Activated naive CD8-positive, alpha-beta T cell treated with anti-CD3 and anti-CD28 coated beads for 36 hours (primary cell): Measurements from ENCODE around the gene KANK2. TPM values are rescaled to one million over a fixed set of nuclear protein-coding genes. Genes with fewer than 3 reads are reported as not detected.
"Not testable (repeated sequence)": the region's sequence is repeated elsewhere in the genome, so short reads cannot be mapped to it uniquely, and the experiment has no call there.

ENCODE experiments used
- DNase-seq: peaks from one replicate; pipeline ENCODE4 v3.0.0; 2021
- H3K27ac Mint-ChIP-seq: one replicate; pipeline ENCODE4 v1.8.0; 2022; ENCODE audit warnings: mild to moderate bottlenecking, moderate library complexity, mixed read lengths
- H3K27me3 Mint-ChIP-seq: one replicate; pipeline ENCODE4 v1.8.0; 2022; ENCODE audit warnings: mild to moderate bottlenecking, mixed read lengths
- H3K36me3 Mint-ChIP-seq: one replicate; pipeline ENCODE4 v1.8.0; 2021; ENCODE audit warnings: mild to moderate bottlenecking, mixed read lengths
- H3K4me1 Mint-ChIP-seq: one replicate; pipeline ENCODE4 v1.8.0; 2021; ENCODE audit warnings: mixed read lengths
- H3K4me3 Mint-ChIP-seq: one replicate; pipeline ENCODE4 v1.8.0; 2022; ENCODE audit warnings: mild to moderate bottlenecking, moderate library complexity, mixed read lengths
- H3K9me3 Mint-ChIP-seq: one replicate; pipeline ENCODE4 v1.8.0; 2022; ENCODE audit warnings: mixed read lengths
- total RNA-seq, 2 experiments: library from RNA; stranded (reverse); gene quantifications; one replicate each; pipeline ENCODE4 v1.2.3, GENCODE V29; 2021

KANK2 gene
- total RNA-seq, 2 experiments from 2014 or later: 0.98 to 1.8 TPM

DNA sequence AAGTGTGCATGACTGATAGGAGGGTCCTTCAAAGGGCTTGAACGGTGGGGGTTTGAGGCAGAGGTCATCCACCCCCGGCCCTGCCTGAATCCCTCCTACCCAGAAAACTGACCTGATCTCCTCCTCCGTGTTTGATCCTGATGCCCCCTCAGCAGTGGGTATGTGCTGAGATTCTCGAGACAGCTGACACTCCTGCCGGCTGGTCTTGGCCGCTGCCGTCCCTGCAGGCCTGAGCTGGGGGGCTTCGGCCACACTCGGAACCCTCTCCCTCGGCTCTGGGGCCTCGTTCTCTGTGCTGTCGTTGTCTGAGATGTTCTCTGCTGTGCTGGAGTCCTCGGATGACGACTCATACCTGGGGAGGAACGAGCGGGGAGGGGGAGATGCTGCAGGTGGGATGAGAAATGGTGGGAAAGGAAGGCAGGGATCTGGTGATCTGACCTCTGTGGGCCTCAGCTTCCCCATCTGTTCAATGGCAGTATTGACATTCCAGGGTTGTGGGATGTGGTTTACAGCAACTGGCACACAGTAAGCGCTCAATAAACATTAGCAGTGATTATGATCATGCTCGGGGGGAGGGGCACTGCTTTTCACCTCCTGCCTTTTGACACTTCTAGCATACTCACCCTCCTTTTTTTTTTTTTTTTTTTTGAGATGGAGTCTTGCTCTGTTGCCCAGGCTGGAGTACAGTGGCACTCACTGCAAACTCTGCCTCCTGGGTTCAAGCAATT, 20.7 kb downstream of the KANK2 start:
- Mint-ChIP-seq H3K27me3 (peaks cover 7% of the 10 kb centered on the region), H3K4me3 (no peak overlapping the region), H3K36me3 (no peaks in the 10 kb centered on the region), H3K4me1 (peaks cover 6% of the 10 kb centered on the region), H3K9me3 (no peaks in the 10 kb centered on the region), H3K27ac (no peak overlapping the region)
- DNase-seq: no peak

DNA sequence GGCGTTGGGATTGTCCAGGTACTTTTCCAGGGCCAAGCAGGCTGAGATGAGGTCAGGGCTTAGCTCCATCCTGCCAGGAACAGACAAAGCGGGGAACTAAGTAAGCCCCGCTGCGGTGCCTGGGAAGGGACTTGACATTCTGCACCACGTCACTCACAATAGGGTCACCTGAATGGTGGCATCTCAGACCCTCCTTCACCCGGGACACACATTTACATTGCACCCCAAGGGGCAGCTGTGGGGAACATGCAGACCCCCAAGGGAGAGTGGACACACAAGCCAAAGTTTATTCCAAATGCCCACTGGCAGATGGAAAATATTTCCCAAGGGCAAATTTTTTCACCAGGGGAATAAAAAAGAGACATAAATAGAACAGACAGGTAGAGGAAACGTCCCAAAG, 21.4 kb downstream of the KANK2 start:
- Mint-ChIP-seq H3K4me1 (peaks cover 6% of the 10 kb centered on the region), H3K9me3 (no peaks in the 10 kb centered on the region), H3K4me3 (no peak overlapping the region), H3K27me3 (peaks cover 7% of the 10 kb centered on the region), H3K36me3 (no peaks in the 10 kb centered on the region), H3K27ac (no peak overlapping the region)
- no peak for DNase-seq

DNA sequence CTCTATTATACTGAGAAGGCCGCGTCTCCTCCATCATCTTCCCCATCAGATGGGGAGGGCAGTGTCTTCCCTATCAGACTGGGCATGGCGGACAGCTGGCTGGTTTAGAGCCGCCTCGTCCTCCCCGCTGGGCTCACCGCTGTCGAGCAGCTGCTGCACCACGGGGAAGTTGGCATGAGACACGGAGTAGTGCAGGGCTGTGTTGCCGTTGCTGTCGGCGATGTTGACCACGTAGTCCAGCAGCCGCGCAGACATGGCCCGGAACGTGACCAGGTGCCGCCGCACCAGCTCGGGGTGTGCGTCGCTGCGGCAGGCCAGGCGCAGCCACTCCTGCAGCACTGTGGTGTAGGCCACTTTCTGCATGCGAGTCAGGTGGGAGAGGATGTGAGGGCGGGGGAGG, 23.0 kb downstream of the KANK2 start:
- DNase-seq: no peak
- Mint-ChIP-seq H3K4me1 (no peaks in the 10 kb centered on the region), H3K36me3 (no peaks in the 10 kb centered on the region), H3K9me3 (no peaks in the 10 kb centered on the region), H3K27ac (no peak overlapping the region), H3K4me3 (no peak overlapping the region), H3K27me3 (peaks cover 4% of the 10 kb centered on the region)

DNA sequence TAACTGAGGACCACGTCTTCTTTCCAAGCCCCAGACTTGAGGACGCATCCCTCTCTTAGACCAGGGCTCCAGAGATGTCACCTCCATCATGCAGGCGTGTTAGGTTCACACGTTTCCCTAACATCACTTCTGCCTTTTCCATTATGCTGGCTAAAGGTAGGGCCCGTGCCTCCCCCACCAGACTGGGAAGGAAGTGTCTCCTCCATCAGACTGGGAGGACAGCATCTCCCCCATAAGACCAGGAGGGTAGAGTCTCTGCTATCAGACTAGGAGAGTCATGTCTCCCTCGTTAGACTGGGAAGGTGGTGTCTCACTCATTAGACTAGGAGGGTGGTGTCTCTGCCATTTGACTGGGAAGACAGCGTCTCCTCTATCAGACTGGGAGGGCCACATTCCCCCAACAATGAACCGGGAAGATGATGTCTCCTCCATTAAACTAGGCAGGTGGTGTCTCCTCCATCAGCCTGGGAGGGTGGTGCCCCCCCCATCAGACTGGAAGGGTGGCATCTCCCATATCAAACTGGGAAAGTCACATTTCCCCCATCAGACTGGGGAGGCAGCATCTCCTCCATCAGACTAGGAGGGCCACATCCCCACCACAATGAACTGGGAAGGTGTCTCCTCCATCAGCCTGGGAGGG, 23.7 kb downstream of the KANK2 start:
- Mint-ChIP-seq H3K4me3 (no peak overlapping the region), H3K36me3 (no peaks in the 10 kb centered on the region), H3K27me3 (peaks cover 4% of the 10 kb centered on the region), H3K27ac (no peak overlapping the region), H3K4me1 (no peaks in the 10 kb centered on the region), H3K9me3 (no peaks in the 10 kb centered on the region)
- DNase-seq: no peak

DNA sequence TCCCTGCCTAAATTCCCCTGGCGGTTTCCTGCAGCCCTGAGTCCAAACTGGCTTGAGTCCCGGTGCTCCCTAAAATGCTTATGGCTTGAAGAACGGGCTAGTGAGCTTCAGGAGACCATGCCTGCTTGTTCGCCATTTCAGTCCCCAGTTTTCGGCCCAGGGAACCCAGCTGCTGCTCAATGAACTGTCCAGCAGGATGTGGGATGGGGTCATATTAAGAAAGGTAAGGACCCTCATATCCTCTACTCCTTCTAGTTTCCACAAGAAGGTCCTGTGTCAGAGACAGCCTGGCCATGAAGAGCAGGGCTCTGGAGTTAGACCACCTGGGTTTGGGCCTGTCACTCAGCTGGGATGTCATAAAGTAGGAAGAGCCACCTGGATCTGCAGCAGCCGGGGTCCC, 24.8 kb downstream of the KANK2 start:
- no peaks in the 10 kb centered on the region for H3K36me3 Mint-ChIP-seq
- no peak overlapping the region for H3K27ac Mint-ChIP-seq
- no peak for DNase-seq

DNA sequence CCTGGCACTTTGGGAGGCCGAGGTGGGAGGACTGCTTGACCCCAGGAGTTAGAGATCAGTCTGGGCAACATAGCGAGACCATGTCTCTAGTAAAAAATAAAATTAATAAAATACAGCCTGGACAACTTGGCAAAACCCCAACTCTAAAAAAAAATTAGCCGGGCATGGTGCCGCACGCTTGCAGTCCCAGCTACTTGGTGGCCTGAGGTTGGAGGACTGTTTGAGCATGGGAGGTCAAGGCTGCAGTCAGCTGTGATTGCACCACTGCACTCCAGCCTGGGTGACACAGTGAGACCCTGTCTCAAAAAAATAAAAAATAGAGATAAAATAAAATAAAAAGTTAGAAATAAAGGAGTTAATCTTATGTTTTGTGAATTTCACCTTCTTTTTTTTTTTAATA, 26.2 kb downstream of the KANK2 start:
- Mint-ChIP-seq H3K4me1 (no peaks in the 10 kb centered on the region), H3K4me3 (no peak overlapping the region), H3K27me3 (no peaks in the 10 kb centered on the region), H3K27ac (no peak overlapping the region), H3K36me3 (no peaks in the 10 kb centered on the region), H3K9me3 (no peaks in the 10 kb centered on the region)
- no peak for DNase-seq

More for the DNA sequence above, 24.8 kb downstream of the KANK2 start:
- Mint-ChIP-seq H3K27me3 (peaks cover under 1% of the 10 kb centered on the region), H3K9me3 (no peaks in the 10 kb centered on the region), H3K4me3 (no peak overlapping the region), H3K4me1 (no peaks in the 10 kb centered on the region)

DNA sequence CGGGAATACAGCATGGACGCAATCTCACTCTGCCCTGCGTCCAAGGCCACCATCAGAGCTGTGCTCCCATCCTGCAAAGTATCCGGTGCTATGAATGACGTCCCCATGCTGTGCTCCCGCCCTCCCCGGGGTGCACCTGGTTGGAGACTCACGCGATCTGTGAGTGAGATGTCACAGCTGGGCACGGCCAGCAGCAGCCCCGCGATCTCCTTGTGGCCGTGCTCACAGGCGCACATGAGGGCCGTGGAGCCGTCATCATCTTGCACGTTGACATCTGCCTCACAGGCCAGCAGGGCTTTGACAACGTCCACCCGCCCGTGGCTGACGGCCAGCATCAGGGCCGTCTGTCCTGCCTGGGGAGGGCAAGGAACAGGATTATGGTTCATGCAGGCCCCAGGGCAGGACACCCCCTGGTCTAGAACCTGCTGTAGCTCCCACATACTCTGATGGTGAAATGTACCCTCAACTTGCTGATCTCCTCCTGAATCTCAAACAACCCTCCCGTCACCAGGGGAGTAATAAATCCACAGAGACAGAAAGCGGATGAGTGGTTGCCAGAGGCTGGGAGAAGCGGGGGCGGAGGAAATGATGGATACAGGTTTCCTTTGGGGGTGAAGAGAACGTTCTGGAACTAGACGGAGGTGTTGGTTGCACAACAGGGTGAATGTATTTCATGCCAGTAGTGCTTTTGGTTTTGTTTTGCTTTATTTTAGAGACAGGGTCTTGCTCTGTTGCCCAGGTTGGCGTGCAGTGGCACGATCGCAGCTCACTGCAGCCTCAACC, 27.3 kb downstream of the KANK2 start:
- DNase-seq: no peak
- Mint-ChIP-seq H3K9me3 (no peaks in the 10 kb centered on the region), H3K27ac (no peak overlapping the region), H3K27me3 (no peaks in the 10 kb centered on the region), H3K36me3 (no peaks in the 10 kb centered on the region), H3K4me1 (no peaks in the 10 kb centered on the region), H3K4me3 (no peak overlapping the region)

DNA sequence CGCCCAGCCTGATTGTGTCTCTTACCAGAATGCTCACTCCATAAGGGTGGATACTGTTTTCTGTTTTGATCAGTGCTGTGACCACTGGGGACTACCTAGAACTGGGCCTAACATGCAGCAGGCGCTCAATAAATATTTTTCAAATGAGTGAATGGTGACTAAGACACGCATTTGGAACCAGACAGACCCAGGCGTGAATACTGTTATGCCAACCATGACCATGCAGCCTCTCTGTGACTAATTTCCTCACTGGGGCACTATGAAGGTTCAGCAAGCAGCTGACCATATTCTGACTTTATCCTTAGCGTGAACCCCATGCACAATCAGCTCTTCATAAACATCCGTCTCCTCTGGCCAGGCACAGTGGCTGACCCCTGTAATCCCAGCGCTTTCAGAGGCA, 28.8 kb downstream of the KANK2 start:
- no peaks in the 10 kb centered on the region for H3K4me1 Mint-ChIP-seq
- DNase-seq: no peak
- H3K36me3 Mint-ChIP-seq: no peaks in the 10 kb centered on the region
- no peak overlapping the region for H3K4me3 Mint-ChIP-seq
- no peaks in the 10 kb centered on the region for H3K27me3 Mint-ChIP-seq
- no peak overlapping the region for H3K27ac Mint-ChIP-seq
- no peaks in the 10 kb centered on the region for H3K9me3 Mint-ChIP-seq

DNA sequence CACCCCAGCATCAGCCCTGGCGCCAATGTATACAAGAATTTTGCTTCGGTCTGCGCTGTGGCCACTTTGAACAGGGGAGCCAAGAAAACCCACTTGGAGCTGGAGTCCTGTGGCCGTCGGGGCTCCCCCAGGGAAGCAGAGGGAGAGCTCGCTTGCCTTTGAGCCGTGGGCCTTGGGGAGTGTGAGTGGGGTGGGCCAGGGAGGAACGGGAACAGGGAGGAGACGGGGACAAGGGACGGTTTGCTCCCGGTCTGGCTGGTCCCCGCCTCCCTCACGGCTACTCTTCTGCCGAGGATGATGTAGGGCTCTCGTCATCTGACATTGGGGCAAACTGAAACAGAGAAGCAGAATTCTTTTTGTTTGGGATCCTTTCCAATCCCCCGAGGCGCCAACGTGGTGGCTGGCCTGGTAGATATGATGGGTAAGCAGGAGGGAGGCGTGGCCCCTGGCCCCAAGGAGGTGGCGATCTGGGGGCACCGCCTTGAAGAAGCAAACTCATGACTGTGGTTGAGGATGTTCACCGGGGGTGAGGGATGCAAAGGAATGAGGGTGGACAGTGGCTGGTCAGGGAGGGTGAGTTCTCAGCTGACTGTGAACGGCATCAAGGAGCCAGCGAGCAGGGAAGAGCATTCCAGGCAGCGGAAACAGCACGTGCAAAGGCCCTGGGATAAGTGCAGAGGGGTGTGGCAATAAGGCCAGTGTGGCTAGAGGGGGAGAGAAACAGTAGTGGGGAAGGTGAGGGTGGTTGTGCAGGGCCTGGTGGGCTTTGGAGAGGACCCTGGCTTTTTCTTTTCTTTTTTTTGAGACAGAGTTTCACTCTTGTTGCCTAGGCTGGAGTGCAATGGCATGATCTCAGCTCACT, 30.8 kb downstream of the KANK2 start:
- H3K9me3 Mint-ChIP-seq: no peaks in the 10 kb centered on the region
- DNase-seq: no peak
- H3K4me1 Mint-ChIP-seq: no peaks in the 10 kb centered on the region
- no peaks in the 10 kb centered on the region for H3K27me3 Mint-ChIP-seq
- H3K4me3 Mint-ChIP-seq: no peak overlapping the region
- H3K36me3 Mint-ChIP-seq: no peaks in the 10 kb centered on the region
- H3K27ac Mint-ChIP-seq: no peak overlapping the region

DNA sequence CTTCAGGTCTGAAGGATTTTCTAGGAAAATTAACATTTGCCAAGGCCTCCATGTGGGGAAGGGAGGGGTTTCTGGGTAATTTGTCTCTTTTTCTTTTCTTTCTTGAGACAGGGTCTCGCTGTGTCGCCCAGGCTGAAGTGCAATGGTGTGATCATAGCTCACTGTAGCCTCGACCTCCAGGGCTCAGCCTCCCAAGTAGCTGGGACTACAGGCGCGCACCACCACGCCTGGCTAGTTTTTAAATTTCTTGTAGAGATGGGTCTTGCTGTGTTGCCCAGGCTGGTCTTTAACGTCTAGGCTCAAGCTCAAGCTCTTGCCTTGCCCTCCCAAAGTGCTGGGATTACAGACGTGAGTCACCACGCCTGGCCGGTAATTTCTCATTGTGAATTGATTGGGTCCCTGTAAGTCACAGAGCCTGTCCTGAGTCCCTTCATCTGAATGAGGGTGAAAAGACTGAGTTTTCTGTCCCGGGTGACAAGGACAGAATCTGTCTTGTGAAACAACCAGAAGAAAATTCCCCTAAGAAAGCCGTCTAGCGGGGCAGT, 31.8 kb downstream of the KANK2 start:
- Mint-ChIP-seq H3K4me1 (no peaks in the 10 kb centered on the region), H3K9me3 (no peaks in the 10 kb centered on the region), H3K27ac (no peak overlapping the region), H3K27me3 (no peaks in the 10 kb centered on the region), H3K4me3 (no peak overlapping the region), H3K36me3 (no peaks in the 10 kb centered on the region)
- no peak for DNase-seq

DNA sequence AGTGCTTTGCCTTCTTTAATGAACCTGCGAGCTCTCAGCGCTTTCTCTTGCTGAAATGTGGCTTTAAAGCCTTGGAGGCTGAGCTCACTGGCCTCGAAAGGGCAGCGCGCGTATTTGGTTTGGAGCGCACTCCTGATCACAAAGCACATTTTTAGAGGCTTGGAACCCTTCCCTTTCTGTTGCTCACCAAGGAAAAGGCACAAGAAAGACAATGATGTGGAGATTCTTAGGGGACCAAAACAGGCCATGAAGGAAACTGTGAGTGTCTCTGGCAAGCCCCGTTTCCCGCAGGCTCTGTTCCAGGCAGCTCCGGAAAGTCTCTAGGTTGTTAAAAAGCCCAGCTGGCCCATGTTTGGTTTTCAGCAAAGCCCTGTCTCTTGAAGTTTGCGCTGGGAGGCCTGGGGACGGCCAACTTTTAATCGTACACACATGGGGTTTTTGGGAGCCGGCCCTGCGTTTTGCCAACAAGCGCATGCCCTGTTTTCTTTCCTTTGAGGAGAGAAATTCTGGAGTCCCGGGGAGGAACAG, 32.4 kb downstream of the KANK2 start:
- Mint-ChIP-seq H3K4me1 (no peaks in the 10 kb centered on the region), H3K27me3 (no peaks in the 10 kb centered on the region), H3K36me3 (no peaks in the 10 kb centered on the region), H3K27ac (no peak overlapping the region), H3K9me3 (no peaks in the 10 kb centered on the region), H3K4me3 (no peak overlapping the region)
- DNase-seq: no peak

DNA sequence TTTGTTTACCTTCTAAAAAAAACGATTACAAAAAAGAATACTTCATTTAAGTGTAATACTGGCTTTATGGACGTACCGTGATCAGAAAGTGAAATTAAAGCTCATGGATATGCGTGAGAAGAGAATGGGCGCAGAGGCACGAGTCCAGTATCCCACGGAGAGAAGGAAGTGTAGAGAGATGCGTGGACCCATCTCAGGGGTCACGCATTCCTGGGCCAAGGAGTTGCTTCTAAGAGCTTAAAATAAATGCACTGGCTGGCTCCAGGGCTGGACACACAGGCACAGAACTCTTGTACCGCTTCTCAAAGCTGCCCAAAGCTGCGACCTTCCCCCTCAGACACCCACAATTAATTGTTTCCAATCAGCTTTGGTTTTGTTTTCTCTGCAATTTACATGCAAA, 33.0 kb downstream of the KANK2 start:
- Mint-ChIP-seq H3K27me3 (no peaks in the 10 kb centered on the region), H3K4me1 (no peaks in the 10 kb centered on the region), H3K27ac (no peak overlapping the region), H3K4me3 (no peak overlapping the region), H3K9me3 (no peaks in the 10 kb centered on the region), H3K36me3 (no peaks in the 10 kb centered on the region)
- no peak for DNase-seq

DNA sequence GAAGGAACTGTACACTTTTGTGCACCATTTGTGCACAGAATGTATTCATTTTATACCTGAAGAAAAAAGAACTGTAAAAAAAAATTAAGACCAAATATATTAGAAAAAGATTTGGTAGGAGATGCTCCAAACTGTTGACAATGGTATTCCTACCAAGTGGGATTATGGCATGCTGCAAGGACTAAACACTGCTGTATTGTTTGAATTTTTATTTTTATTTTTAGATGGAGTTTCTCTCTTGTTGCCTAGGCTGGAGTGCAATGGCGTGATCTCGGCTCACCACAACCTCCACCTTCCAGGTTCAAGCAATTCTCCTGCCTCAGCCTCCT, 36.9 kb downstream of the KANK2 start:
- H3K27me3 Mint-ChIP-seq, H3K4me1 Mint-ChIP-seq, H3K27ac Mint-ChIP-seq, H3K9me3 Mint-ChIP-seq, H3K4me3 Mint-ChIP-seq, DNase-seq, H3K36me3 Mint-ChIP-seq: not testable (repeated sequence)

DNA sequence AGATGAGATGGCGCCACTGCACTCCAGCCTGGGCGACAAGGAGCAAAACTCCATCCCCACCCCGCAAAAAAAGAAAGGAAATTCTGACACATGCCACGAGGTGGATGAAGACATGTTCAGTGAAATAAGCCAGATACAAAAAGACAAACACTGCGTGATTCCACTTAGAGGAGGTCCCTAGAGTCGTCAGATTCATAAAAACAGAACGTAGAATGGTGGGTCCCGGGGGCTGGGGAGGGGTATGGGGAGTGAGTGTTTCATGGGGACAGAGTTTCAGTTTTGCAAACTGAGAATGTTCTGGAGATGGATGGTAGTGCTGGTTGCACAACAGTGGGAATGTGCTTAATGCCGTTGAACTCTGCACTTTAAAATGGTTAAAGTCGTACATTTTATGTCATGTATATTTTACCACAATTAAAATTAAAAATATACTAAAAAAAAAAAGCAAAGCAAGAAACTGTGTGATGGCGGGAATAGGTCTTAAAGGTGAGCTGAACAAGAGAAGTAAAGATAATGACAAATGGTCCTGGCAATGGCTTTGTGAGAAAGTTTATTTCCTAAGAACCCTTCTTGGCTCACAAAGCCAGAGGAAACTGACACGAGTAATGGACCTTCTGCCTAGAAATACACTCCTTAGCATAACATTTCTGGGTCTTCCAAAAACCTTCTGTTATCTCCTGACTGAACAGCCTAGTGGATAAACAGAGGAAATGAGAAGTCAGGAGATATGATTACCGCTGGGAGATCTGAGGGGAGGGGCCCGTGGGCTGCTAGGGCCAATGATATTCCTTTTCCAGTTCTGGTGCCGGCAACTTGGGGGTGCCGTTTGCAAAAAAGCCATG, 37.5 kb downstream of the KANK2 start:
- Mint-ChIP-seq H3K4me3 (no peak overlapping the region), H3K9me3 (no peaks in the 10 kb centered on the region), H3K27me3 (no peaks in the 10 kb centered on the region), H3K36me3 (peaks cover 1% of the 10 kb centered on the region), H3K27ac (no peak overlapping the region), H3K4me1 (peaks cover 4% of the 10 kb centered on the region)
- DNase-seq: no peak
